ENCODE results near the gene ZAP70. TPM values are rescaled to one million over a fixed set of nuclear protein-coding genes. Genes with fewer than 3 reads are reported as not detected.
"Not testable (repeated sequence)": the region's sequence is repeated elsewhere in the genome, so short reads cannot be mapped to it uniquely, and the experiment has no call there.

ZAP70 gene
- polyA plus RNA-seq, 2 donors: 3.9 to 5.0 TPM

DNA sequence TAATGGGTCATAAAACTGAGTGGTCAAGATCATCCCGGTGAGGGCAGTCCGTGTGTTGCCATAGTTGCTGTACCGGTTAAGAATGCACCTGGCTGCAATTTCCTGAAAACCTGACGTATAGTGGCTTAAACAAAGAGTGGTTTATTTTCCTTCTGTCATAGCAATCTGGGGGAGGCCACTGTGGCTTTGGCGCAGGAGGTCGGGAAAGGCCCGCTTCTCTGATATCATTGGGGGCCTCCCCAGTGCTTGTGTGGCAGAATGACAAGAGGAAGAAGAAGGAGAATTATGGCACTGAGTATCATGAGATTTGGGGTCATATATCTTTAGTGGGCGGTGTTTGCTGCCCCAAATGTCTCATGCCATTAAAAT, 39.5 kb upstream of the ZAP70 start:
- Histone ChIP-seq H3K27ac (ENCODE audit: low read depth in 2 of 2, low read length in 1 of 2) (no peak overlapping the region), H3K9me3 (ENCODE audit: control insufficient read depth in 2 of 2, insufficient read depth in 1 of 2, low read depth in 1 of 2, low read length in 1 of 2) (no peaks in the 10 kb centered on the region), H3K4me3 (ENCODE audit: low read depth in 1 of 2, low read length in 2 of 2) (no peak overlapping the region), H3K36me3 (ENCODE audit: control insufficient read depth in 2 of 2, insufficient read depth in 2 of 2, low read length in 1 of 2) (peaks cover 3 to 4% of the 10 kb centered on the region in 2 donors), H3K4me1 (ENCODE audit: control insufficient read depth in 2 of 2, insufficient read depth in 2 of 2, low read length in 1 of 2) (no peaks in the 10 kb centered on the region), H3K27me3 (ENCODE audit: control insufficient read depth in 1 of 2, insufficient read depth in 2 of 2, low read length in 2 of 2) (no peaks in the 10 kb centered on the region)
- 68 to 77% methylated on average over 8 of the region's 8 CpGs for WGBS, 2 donors

GRCh38 chr2:97675430-97676113, 37.8 kb upstream of the ZAP70 start:
- no peaks in the 10 kb centered on the region for H3K9me3 ChIP-seq (ENCODE audit: control insufficient read depth in 2 of 2, insufficient read depth in 1 of 2, low read depth in 1 of 2, low read length in 1 of 2)
- WGBS, 2 donors: 67 to 71% methylated on average over 5 of the region's 5 CpGs
- H3K4me1 ChIP-seq (ENCODE audit: control insufficient read depth in 2 of 2, insufficient read depth in 2 of 2, low read length in 1 of 2): no peaks in the 10 kb centered on the region
- no peaks in the 10 kb centered on the region for H3K27me3 ChIP-seq (ENCODE audit: control insufficient read depth in 1 of 2, insufficient read depth in 2 of 2, low read length in 2 of 2)
- peaks cover 0 to 3% of the 10 kb centered on the region in 2 donors for H3K36me3 ChIP-seq (ENCODE audit: control insufficient read depth in 2 of 2, insufficient read depth in 2 of 2, low read length in 1 of 2)
- H3K4me3 ChIP-seq (ENCODE audit: low read depth in 1 of 2, low read length in 2 of 2): no peak overlapping the region
- no peak overlapping the region for H3K27ac ChIP-seq (ENCODE audit: low read depth in 2 of 2, low read length in 1 of 2)

GRCh38 chr2:97676620-97677019, 36.8 kb upstream of the ZAP70 start:
- Histone ChIP-seq H3K36me3 (ENCODE audit: control insufficient read depth in 2 of 2, insufficient read depth in 2 of 2, low read length in 1 of 2) (peaks cover 0 to 3% of the 10 kb centered on the region in 2 donors), H3K27me3 (ENCODE audit: control insufficient read depth in 1 of 2, insufficient read depth in 2 of 2, low read length in 2 of 2) (no peaks in the 10 kb centered on the region), H3K27ac (ENCODE audit: low read depth in 2 of 2, low read length in 1 of 2) (no peak overlapping the region), H3K4me1 (ENCODE audit: control insufficient read depth in 2 of 2, insufficient read depth in 2 of 2, low read length in 1 of 2) (no peaks in the 10 kb centered on the region), H3K9me3 (ENCODE audit: control insufficient read depth in 2 of 2, insufficient read depth in 1 of 2, low read depth in 1 of 2, low read length in 1 of 2) (no peaks in the 10 kb centered on the region), H3K4me3 (ENCODE audit: low read depth in 1 of 2, low read length in 2 of 2) (no peak overlapping the region)
- 92 to 100% methylated on average over 1 of the region's 1 CpG for WGBS, 2 donors

GRCh38 chr2:97677480-97677879, 35.9 kb upstream of the ZAP70 start:
- H3K4me1 ChIP-seq (ENCODE audit: control insufficient read depth in 2 of 2, insufficient read depth in 2 of 2, low read length in 1 of 2): no peaks in the 10 kb centered on the region
- H3K4me3 ChIP-seq (ENCODE audit: low read depth in 1 of 2, low read length in 2 of 2): no peak overlapping the region
- 89 to 90% methylated on average over 2 of the region's 2 CpGs for WGBS, 2 donors
- H3K27me3 ChIP-seq (ENCODE audit: control insufficient read depth in 1 of 2, insufficient read depth in 2 of 2, low read length in 2 of 2): no peaks in the 10 kb centered on the region
- no peaks in the 10 kb centered on the region for H3K9me3 ChIP-seq (ENCODE audit: control insufficient read depth in 2 of 2, insufficient read depth in 1 of 2, low read depth in 1 of 2, low read length in 1 of 2)
- H3K27ac ChIP-seq (ENCODE audit: low read depth in 2 of 2, low read length in 1 of 2): no peak overlapping the region
- H3K36me3 ChIP-seq (ENCODE audit: control insufficient read depth in 2 of 2, insufficient read depth in 2 of 2, low read length in 1 of 2): peaks cover 0 to 3% of the 10 kb centered on the region in 2 donors

DNA sequence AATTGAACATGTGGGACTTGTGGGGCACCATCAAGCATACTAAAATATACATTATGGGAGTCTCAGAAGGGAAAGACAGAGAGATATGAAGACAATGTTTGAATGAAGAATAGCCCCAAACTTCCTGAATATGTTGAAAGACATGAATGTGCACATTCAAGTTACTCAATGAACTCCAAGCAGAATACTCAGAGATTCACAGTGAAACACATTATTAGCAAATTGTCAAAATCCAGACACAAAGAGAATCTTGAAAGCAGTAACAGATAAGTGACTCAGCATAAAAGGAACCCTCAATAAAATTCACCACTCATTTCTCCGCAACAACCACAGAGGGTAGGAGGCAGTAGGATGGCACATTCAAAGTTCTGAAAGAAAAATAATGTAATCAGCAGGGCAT, 35.1 kb upstream of the ZAP70 start:
- H3K27me3 ChIP-seq (ENCODE audit: control insufficient read depth in 1 of 2, insufficient read depth in 2 of 2, low read length in 2 of 2): no peaks in the 10 kb centered on the region
- H3K27ac ChIP-seq (ENCODE audit: low read depth in 2 of 2, low read length in 1 of 2): no peak overlapping the region
- H3K9me3 ChIP-seq (ENCODE audit: control insufficient read depth in 2 of 2, insufficient read depth in 1 of 2, low read depth in 1 of 2, low read length in 1 of 2): no peaks in the 10 kb centered on the region
- peaks cover 0 to 3% of the 10 kb centered on the region in 2 donors for H3K36me3 ChIP-seq (ENCODE audit: control insufficient read depth in 2 of 2, insufficient read depth in 2 of 2, low read length in 1 of 2)
- H3K4me3 ChIP-seq (ENCODE audit: low read depth in 1 of 2, low read length in 2 of 2): no peak overlapping the region
- H3K4me1 ChIP-seq (ENCODE audit: control insufficient read depth in 2 of 2, insufficient read depth in 2 of 2, low read length in 1 of 2): no peaks in the 10 kb centered on the region
- 94 to 100% methylated on average over 1 of the region's 1 CpG for whole genome bisulfite sequencing, 2 donors

DNA sequence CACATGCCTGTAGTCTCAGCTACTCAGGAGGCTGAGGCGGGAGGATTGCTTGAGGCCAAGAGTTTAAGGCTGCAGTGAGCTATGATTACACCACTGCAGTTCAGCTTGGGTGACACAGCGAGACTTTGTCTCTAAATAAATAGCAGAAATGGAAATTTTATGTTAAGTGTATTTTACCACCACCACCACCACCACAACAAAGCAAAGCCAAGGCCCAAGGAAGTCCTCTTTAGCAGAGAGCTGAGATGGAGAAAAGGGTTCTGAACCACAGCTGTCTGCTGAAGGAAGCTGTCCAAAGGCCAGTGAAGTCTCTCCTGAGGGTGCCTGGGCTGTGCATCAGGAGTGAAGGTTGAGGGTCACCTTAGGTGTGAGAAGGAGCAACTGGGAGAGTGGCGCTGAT, 26.1 kb upstream of the ZAP70 start:
- H3K4me3 ChIP-seq (ENCODE audit: low read depth in 1 of 2, low read length in 2 of 2); H3K9me3 ChIP-seq (ENCODE audit: control insufficient read depth in 2 of 2, insufficient read depth in 1 of 2, low read depth in 1 of 2, low read length in 1 of 2); H3K27me3 ChIP-seq (ENCODE audit: control insufficient read depth in 1 of 2, insufficient read depth in 2 of 2, low read length in 2 of 2); H3K4me1 ChIP-seq (ENCODE audit: control insufficient read depth in 2 of 2, insufficient read depth in 2 of 2, low read length in 1 of 2); H3K27ac ChIP-seq (ENCODE audit: low read depth in 2 of 2, low read length in 1 of 2); H3K36me3 ChIP-seq (ENCODE audit: control insufficient read depth in 2 of 2, insufficient read depth in 2 of 2, low read length in 1 of 2): not testable (repeated sequence)
- 86 to 88% methylated on average over 2 of the region's 3 CpGs for WGBS, 2 donors

- no peaks in the 10 kb centered on the region for H3K9me3 ChIP-seq (ENCODE audit: control insufficient read depth in 2 of 2, insufficient read depth in 1 of 2, low read depth in 1 of 2, low read length in 1 of 2)
- H3K4me1 ChIP-seq (ENCODE audit: control insufficient read depth in 2 of 2, insufficient read depth in 2 of 2, low read length in 1 of 2): no peaks in the 10 kb centered on the region
- H3K27me3 ChIP-seq (ENCODE audit: control insufficient read depth in 1 of 2, insufficient read depth in 2 of 2, low read length in 2 of 2): no peaks in the 10 kb centered on the region
- H3K27ac ChIP-seq (ENCODE audit: low read depth in 2 of 2, low read length in 1 of 2): no peak overlapping the region
- 85 to 87% methylated on average over 11 of the region's 11 CpGs for WGBS, 2 donors
- H3K4me3 ChIP-seq (ENCODE audit: low read depth in 1 of 2, low read length in 2 of 2): no peak overlapping the region
- H3K36me3 ChIP-seq (ENCODE audit: control insufficient read depth in 2 of 2, insufficient read depth in 2 of 2, low read length in 1 of 2): no peaks in the 10 kb centered on the region
Observed at GRCh38 chr2:97688062-97688827, 25.1 kb upstream of the ZAP70 start.

- H3K9me3 ChIP-seq (ENCODE audit: control insufficient read depth in 2 of 2, insufficient read depth in 1 of 2, low read depth in 1 of 2, low read length in 1 of 2): no peaks in the 10 kb centered on the region
- WGBS, 2 donors: 64 to 74% methylated on average over 6 of the region's 6 CpGs
- H3K27ac ChIP-seq (ENCODE audit: low read depth in 2 of 2, low read length in 1 of 2): no peak overlapping the region
Observed at GRCh38 chr2:97691166-97691565, 22.2 kb upstream of the ZAP70 start.

GRCh38 chr2:97693476-97693875, 19.9 kb upstream of the ZAP70 start:
- Histone ChIP-seq H3K4me1 (ENCODE audit: control insufficient read depth in 2 of 2, insufficient read depth in 2 of 2, low read length in 1 of 2) (no peaks in the 10 kb centered on the region), H3K27ac (ENCODE audit: low read depth in 2 of 2, low read length in 1 of 2) (no peak overlapping the region), H3K36me3 (ENCODE audit: control insufficient read depth in 2 of 2, insufficient read depth in 2 of 2, low read length in 1 of 2) (no peaks in the 10 kb centered on the region), H3K9me3 (ENCODE audit: control insufficient read depth in 2 of 2, insufficient read depth in 1 of 2, low read depth in 1 of 2, low read length in 1 of 2) (no peaks in the 10 kb centered on the region), H3K27me3 (ENCODE audit: control insufficient read depth in 1 of 2, insufficient read depth in 2 of 2, low read length in 2 of 2) (no peaks in the 10 kb centered on the region), H3K4me3 (ENCODE audit: low read depth in 1 of 2, low read length in 2 of 2) (no peak overlapping the region)

More at GRCh38 chr2:97691166-97691565, 22.2 kb upstream of the ZAP70 start:
- Histone ChIP-seq H3K36me3 (ENCODE audit: control insufficient read depth in 2 of 2, insufficient read depth in 2 of 2, low read length in 1 of 2) (no peaks in the 10 kb centered on the region), H3K27me3 (ENCODE audit: control insufficient read depth in 1 of 2, insufficient read depth in 2 of 2, low read length in 2 of 2) (no peaks in the 10 kb centered on the region), H3K4me1 (ENCODE audit: control insufficient read depth in 2 of 2, insufficient read depth in 2 of 2, low read length in 1 of 2) (no peaks in the 10 kb centered on the region), H3K4me3 (ENCODE audit: low read depth in 1 of 2, low read length in 2 of 2) (no peak overlapping the region)

GRCh38 chr2:97695744-97696143, 17.6 kb upstream of the ZAP70 start:
- 78 to 81% methylated on average over 5 of the region's 5 CpGs for WGBS, 2 donors

More at GRCh38 chr2:97695744-97696143, 17.6 kb upstream of the ZAP70 start:
- Histone ChIP-seq H3K4me1 (ENCODE audit: control insufficient read depth in 2 of 2, insufficient read depth in 2 of 2, low read length in 1 of 2) (no peaks in the 10 kb centered on the region), H3K36me3 (ENCODE audit: control insufficient read depth in 2 of 2, insufficient read depth in 2 of 2, low read length in 1 of 2) (no peaks in the 10 kb centered on the region), H3K27me3 (ENCODE audit: control insufficient read depth in 1 of 2, insufficient read depth in 2 of 2, low read length in 2 of 2) (no peaks in the 10 kb centered on the region), H3K27ac (ENCODE audit: low read depth in 2 of 2, low read length in 1 of 2) (no peak overlapping the region), H3K4me3 (ENCODE audit: low read depth in 1 of 2, low read length in 2 of 2) (no peak overlapping the region), H3K9me3 (ENCODE audit: control insufficient read depth in 2 of 2, insufficient read depth in 1 of 2, low read depth in 1 of 2, low read length in 1 of 2) (no peaks in the 10 kb centered on the region)
